Left hindlimb (tissue), 1 donor: ENCODE data around the gene CNN2.
A peak's percentile ranks its signal among the peaks of the same experiment; 100 is the strongest.

Source experiments
- DNase-seq: peaks from one replicate; pipeline ENCODE4 v3.0.0-alpha.2; 2018

Gene CNN2

GRCh38 chr19:1032264-1032867 is 6.0 kb downstream of the CNN2 start:
- no peak for DNase-seq

DNA sequence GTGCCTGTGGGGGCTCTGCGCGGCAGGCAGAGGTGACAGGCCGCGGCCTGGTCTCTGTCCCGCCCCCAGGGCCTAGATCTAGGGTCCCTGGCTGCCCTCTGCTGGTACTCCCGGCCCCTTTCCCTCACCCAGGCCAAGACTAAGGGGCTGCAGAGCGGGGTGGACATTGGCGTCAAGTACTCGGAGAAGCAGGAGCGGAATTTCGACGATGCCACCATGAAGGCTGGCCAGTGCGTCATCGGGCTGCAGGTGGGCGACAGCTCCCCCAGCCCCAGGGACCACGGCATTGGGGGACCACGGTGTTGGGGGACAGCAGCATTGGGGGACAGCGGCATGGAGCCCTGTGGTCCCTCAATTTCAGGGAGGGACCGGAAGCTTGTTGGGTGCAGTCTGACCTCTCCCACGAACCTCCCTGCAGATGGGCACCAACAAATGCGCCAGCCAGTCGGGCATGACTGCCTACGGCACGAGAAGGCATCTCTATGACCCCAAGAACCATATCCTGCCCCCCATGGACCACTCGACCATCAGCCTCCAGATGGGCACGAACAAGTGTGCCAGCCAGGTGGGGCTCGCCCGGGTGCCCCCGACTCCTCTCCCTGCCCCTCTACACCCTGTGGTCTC is 9.7 kb downstream of the CNN2 start:
- DNase-seq = no peak

- no peak for DNase-seq
Measured at GRCh38 chr19:1037621-1038064, 11.2 kb downstream of the CNN2 start.

GRCh38 chr19:1038978-1039645 is 12.7 kb downstream of the CNN2 start:
- no peak for DNase-seq

DNA sequence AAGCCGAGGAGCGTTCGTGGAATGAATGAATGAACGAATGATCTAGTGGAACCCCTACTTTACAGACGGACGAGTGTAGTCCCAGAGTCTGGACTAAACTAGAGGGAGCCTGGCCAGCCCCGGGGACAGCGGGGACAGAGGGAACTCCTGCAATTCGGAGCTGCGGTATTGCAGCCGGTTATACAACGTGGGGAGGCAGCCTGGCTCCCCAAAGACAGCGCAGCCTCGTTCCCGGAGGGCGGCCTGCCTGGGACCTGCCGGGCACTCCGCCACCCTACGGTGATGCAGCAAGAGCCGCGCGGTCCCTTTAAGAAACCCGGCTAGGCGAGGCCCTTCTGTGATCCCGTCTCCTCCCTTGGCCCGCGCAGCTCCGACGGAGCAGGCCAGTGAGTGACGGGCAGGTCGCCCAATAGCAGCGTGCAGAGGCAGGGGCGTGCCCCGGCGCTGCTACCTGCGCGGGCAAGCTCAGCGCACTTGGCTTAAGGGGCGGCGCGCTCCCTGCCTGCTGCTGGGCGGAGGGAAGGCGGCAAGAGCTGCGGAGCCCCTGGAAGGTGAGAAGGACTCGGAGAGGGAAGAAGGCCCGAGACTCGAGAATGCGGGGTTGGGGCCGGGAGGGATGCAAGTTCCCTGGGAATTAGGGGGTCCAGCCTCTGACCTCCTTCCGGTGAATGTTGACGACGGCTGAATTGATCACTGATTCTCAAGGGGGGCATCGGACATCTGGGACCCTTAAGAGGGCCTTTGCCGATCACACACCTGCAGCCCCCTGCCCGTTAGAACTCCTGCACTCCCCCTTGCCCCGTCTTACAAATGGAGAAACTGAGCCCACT is 13.5 kb downstream of the CNN2 start, which contains the start of gene ABCA7:
ABCA7 (plus strand) TSS at position 462 of the 830 bp plus-strand sequence. CDS start 1,255 bp downstream, outside the sequence.
- peak; percentile 95 for DNase-seq

DNA sequence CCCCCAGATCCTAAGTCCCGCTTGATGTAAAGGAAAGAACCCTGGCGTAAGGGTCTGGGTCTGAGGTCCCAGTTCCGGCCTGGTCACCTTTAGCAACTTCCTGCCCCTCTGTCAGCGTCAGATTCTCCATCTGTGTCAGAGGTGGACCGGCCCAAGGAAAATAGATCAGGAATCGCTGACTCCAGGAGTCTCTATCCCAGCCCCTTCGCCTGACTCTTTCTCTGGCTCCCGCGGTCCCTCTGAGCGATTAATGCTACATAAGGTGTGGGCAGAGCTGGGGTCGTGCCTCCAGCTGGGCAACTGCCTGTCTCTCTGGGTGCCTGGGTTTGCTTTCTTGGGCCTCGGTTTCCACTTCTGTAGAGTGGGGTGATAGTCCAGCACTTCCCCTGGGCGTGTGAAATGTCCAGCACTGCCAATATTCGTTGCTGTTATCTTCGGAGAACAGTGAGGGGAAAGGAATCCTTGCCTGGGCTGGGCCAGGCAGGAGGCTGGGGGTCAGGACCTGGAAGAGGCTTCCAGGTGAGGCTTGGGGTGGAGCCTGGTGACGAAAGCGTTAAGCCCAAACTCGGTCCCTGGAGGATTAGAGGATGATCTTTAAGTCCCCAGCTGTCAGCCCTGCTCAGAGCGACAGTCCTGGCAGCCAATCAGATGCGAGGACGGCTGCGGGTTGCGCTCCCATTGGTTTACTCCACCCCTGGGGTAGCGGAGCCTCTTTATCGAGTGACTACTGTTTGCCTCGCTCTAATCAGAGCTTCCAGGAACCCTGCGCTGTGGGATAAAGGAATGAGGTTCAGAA is 14.3 kb downstream of the CNN2 start:
- DNase-seq = peak; percentile 83

DNA sequence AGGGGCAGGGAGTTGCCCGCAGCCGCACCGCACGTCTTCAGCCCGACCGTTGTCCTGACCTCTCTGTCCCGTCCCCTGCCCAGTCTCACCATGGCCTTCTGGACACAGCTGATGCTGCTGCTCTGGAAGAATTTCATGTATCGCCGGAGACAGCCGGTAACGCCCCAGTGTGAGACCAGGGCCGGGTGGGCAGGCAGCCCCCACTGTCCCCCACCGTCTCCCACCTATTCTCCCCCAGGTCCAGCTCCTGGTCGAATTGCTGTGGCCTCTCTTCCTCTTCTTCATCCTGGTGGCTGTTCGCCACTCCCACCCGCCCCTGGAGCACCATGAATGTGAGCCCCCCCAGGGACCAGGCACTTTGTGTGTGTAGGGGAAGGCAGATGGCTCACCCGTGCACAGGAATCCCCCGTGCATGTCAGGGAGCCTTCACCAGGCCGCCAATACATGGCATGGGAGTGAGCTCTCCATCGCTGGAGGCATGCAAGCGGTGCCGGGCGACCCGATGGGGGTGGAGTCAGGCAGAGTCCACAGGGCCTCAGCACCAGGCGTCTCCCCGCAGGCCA is 14.9 kb downstream of the CNN2 start:
- no peak for DNase-seq

DNA sequence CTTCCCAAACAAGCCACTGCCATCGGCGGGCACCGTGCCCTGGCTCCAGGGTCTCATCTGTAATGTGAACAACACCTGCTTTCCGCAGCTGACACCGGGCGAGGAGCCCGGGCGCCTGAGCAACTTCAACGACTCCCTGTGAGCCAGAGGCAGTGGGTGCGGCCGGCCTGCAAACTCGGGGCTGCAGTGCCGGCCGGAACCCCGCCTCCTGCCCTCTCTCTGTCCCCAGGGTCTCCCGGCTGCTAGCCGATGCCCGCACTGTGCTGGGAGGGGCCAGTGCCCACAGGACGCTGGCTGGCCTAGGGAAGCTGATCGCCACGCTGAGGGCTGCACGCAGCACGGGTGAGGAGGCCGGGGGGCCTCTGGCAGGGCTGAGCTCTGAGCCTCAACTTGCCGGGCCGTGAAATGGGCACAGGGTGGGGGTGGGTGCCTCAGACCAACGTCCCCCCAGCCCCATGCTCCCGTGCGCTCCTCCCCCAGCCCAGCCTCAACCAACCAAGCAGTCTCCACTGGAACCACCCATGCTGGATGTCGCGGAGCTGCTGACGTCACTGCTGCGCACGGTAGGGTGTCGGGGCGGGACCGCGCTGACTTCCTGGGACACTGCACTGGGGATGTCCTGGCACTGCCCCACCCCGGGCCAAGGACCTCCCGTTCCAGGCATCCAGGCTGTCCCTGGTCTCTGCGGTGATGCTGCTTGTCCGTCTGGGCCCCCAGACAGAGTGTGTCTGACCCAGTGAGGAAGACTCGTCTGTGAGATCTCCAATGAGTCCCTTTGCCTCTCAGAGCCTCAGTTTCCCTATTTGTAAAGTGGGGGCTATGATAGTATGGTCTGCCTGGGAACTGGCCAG is 15.7 kb downstream of the CNN2 start:
- no peak for DNase-seq

GRCh38 chr19:1042689-1043511 is 16.5 kb downstream of the CNN2 start:
- no peak for DNase-seq

- DNase-seq = no peak
Measured at GRCh38 chr19:1045247-1045603, 18.8 kb downstream of the CNN2 start.

GRCh38 chr19:1046117-1046626 is 19.8 kb downstream of the CNN2 start:
- no peak for DNase-seq

DNA sequence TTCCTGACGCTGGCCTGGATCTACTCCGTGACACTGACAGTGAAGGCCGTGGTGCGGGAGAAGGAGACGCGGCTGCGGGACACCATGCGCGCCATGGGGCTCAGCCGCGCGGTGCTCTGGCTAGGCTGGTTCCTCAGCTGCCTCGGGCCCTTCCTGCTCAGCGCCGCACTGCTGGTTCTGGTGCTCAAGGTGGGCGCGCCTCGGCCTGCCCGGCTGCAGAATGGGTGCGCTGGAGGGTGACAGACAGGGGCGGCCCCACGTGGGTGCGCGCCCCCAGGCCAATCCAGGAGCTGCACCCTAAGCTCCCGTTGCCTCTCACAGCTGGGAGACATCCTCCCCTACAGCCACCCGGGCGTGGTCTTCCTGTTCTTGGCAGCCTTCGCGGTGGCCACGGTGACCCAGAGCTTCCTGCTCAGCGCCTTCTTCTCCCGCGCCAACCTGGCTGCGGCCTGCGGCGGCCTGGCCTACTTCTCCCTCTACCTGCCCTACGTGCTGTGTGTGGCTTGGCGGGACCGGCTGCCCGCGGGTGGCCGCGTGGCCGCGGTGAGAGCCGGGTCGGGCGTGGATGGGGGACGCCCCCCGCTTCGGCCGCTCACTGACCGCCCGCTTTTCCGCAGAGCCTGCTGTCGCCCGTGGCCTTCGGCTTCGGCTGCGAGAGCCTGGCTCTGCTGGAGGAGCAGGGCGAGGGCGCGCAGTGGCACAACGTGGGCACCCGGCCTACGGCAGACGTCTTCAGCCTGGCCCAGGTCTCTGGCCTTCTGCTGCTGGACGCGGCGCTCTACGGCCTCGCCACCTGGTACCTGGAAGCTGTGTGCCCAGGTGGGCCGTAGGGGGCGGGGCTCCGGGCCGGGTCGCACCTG is 20.7 kb downstream of the CNN2 start:
- DNase-seq = no peak

DNA sequence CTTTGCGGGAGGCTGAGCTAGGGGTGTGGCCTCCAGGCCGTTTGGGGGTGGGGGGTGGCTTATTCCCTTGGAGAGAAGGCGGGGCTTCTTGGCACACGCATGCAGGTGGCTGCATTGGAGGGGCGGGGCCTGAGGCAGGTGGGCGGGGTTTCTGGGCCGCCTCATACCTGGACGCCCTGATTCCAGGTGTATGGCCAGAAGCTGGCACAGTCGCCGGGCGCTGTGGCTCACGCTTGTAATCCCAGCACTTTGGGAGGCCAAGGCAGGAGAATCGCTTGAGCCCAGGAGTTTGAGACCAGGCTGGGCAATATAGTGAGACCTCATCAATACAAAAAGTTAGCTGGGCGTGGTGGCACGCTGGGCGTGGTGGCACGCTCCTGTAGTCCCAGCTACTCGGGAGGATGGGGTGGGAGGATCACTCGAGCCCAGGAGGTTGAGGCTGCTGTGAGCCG is 21.3 kb downstream of the CNN2 start:
- DNase-seq = no peak

GRCh38 chr19:1049106-1049505 is 22.7 kb downstream of the CNN2 start:
- no peak for DNase-seq

DNA sequence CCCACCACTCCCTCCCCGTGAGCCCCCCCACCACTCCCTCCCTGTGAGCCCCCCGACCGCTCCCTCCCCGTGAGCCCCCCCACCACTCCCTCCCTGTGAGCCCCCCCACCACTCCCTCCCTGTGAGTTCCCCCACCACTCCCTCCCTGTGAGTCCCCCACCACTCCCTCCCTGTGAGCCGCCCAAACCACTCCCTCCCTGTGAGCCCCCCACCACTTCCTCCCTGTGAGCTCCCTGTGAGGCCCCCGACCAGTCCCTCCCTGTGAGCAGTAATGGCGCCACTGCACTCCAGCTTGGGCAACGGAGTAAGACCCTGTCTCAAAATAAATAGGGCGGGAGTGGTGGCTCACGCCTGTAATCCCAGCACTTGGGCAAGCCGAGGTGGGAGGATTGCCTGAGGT is 23.4 kb downstream of the CNN2 start:
- DNase-seq = no peak

GRCh38 chr19:1050989-1051788 is 24.8 kb downstream of the CNN2 start:
- no peak for DNase-seq

DNA sequence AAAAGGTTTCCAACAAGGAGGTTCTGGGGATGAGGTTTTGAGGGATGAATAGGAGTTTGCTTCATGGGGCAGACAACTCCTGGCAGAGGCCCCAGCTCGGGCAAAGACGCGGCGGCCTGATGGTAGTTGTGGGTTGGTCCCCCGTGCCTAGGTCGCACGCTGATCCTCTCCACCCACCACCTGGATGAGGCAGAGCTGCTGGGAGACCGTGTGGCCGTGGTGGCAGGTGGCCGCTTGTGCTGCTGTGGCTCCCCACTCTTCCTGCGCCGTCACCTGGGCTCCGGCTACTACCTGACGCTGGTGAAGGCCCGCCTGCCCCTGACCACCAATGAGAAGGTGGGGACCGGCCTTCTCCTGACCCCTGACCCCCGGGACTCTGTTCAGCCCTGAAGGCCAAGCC is 25.4 kb downstream of the CNN2 start:
- no peak for DNase-seq

- DNase-seq = no peak
Measured at GRCh38 chr19:1052349-1052975, 26.1 kb downstream of the CNN2 start.
